NCI-H2107 treated with DMSO at 0.1 percent for 48 hours (cell line): Measurements from ENCODE around the gene MLLT6.
A peak's percentile ranks its signal among the peaks of the same experiment; 100 is the strongest.

Source experiments
- DNase-seq: peaks from one replicate; lab custom pipeline; 2025; ENCODE audit not compliant: unreplicated experiment; lab: John Stamatoyannopoulos, UW

Gene MLLT6

GRCh38 chr17:38674749-38675615, 30.1 kb upstream of the MLLT6 start, which contains the start of gene EPOP:
Gene EPOP (minus strand): TSS chr17:38674957. CDS start chr17:38674495, 462 bp downstream.
- peak; percentile 55 for DNase-seq

- peak; percentile 65 for DNase-seq
Observed at GRCh38 chr17:38676706-38677504, 28.2 kb upstream of the MLLT6 start.

GRCh38 chr17:38677819-38678218, 27.3 kb upstream of the MLLT6 start:
- no peak for DNase-seq

- DNase-seq: no peak
Observed at GRCh38 chr17:38681096-38681495, 24.0 kb upstream of the MLLT6 start.

GRCh38 chr17:38685491-38685890, 19.6 kb upstream of the MLLT6 start:
- DNase-seq: no peak

GRCh38 chr17:38687286-38687685, 17.8 kb upstream of the MLLT6 start:
- DNase-seq: no peak

GRCh38 chr17:38690386-38690785, 14.7 kb upstream of the MLLT6 start:
- DNase-seq: no peak

- DNase-seq: no peak
Observed at GRCh38 chr17:38691154-38691553, 13.9 kb upstream of the MLLT6 start.

GRCh38 chr17:38693700-38694329, 11.3 kb upstream of the MLLT6 start:
- no peak for DNase-seq

- DNase-seq: peak; percentile 26
Observed at GRCh38 chr17:38697061-38697820, 7.8 kb upstream of the MLLT6 start.

GRCh38 chr17:38698760-38699159, 6.3 kb upstream of the MLLT6 start:
- DNase-seq: no peak

GRCh38 chr17:38701504-38702165, 3.4 kb upstream of the MLLT6 start:
- DNase-seq: no peak

GRCh38 chr17:38702166-38702915, 2.7 kb upstream of the MLLT6 start:
- peak; percentile 36 for DNase-seq

GRCh38 chr17:38702916-38703741, 1.9 kb upstream of the MLLT6 start:
- DNase-seq: no peak

GRCh38 chr17:38703742-38704605, 1.1 kb upstream of the MLLT6 start:
- peak; percentile 70 for DNase-seq

GRCh38 chr17:38705523-38705802, 390 bp downstream of the MLLT6 start:
- no peak for DNase-seq

- DNase-seq: no peak
Observed at GRCh38 chr17:38705803-38706504, 881 bp downstream of the MLLT6 start.
